Keratinocyte (primary cell): ENCODE results near the gene KLHL14. TPM values are rescaled to one million over a fixed set of nuclear protein-coding genes. Genes with fewer than 3 reads are reported as not detected.

Experiments
- DNase-seq: peaks from one replicate; pipeline ENCODE4 v3.0.0-alpha.2; 2011; ENCODE audit warnings: low read depth, missing footprints, low spot score
- FAIRE-seq: peaks from 2 replicates; lab custom pipeline; 2011; peaks lifted over from hg19 to GRCh38; lab: Jason Lieb, UNC
- H2AFZ ChIP-seq: 2 replicates; pipeline ENCODE4 v1.6.0; 2012; ENCODE audit warnings: low read length, control low read depth, inconsistent platforms; ENCODE audit not compliant: control insufficient read depth
- H3K27ac ChIP-seq: 2 replicates; pipeline ENCODE4 v1.5.1; 2011; ENCODE audit warnings: low read length; ENCODE audit not compliant: control insufficient read depth, insufficient read depth
- H3K27me3 ChIP-seq: 3 replicates; pipeline ENCODE4 v1.6.0; 2011; ENCODE audit warnings: low read length; ENCODE audit not compliant: control insufficient read depth, insufficient read depth; ENCODE audit errors: extremely low read depth
- H3K36me3 ChIP-seq, 2 experiments: 2 replicates in 1 of 2; 3 replicates in 1 of 2; pipeline ENCODE4 v1.5.1; 2011; ENCODE audit warnings: low read length in 2 of 2, mild to moderate bottlenecking in 1 of 2; ENCODE audit not compliant: control insufficient read depth in 2 of 2, insufficient read depth in 2 of 2; ENCODE audit errors: extremely low read depth in 1 of 2
- H3K4me1 ChIP-seq: 3 replicates; pipeline ENCODE4 v1.5.1; 2011; ENCODE audit warnings: low read length; ENCODE audit not compliant: control insufficient read depth, insufficient read depth; ENCODE audit errors: extremely low read depth
- H3K4me2 ChIP-seq: 3 replicates; pipeline ENCODE4 v1.6.0; 2011; ENCODE audit warnings: low read depth, low read length; ENCODE audit not compliant: control insufficient read depth, insufficient read depth; ENCODE audit errors: extremely low read depth
- H3K4me3 ChIP-seq, 3 experiments: fragments of 200-600 bp in 1 of 3; sonication (generic) in 1 of 3; 2 replicates in 2 of 3; 3 replicates in 1 of 3; pipeline ENCODE4 v1.5.1; 2011 to 2016; ENCODE audit warnings: low read length in 3 of 3, mild to moderate bottlenecking in 3 of 3, control low read depth in 2 of 3, inconsistent platforms in 1 of 3, low read depth in 1 of 3, mixed read lengths in 1 of 3, mixed run types in 1 of 3, moderate library complexity in 1 of 3; ENCODE audit not compliant: control insufficient read depth in 2 of 3, insufficient read depth in 2 of 3; ENCODE audit errors: extremely low read depth in 1 of 3
- H3K79me2 ChIP-seq: 2 replicates; pipeline ENCODE4 v1.6.0; 2012; ENCODE audit warnings: low read length; ENCODE audit not compliant: control insufficient read depth, insufficient read depth
- H3K9ac ChIP-seq: 3 replicates; pipeline ENCODE4 v1.6.0; 2011; ENCODE audit warnings: low read length; ENCODE audit not compliant: control insufficient read depth, insufficient read depth; ENCODE audit errors: extremely low read depth
- H3K9me1 ChIP-seq: 3 replicates; pipeline ENCODE4 v1.6.0; 2011; ENCODE audit warnings: low read length; ENCODE audit not compliant: control insufficient read depth, insufficient read depth; ENCODE audit errors: extremely low read depth
- H3K9me3 ChIP-seq: 2 replicates; pipeline ENCODE4 v1.5.1; 2012; ENCODE audit warnings: low read depth, low read length; ENCODE audit not compliant: control insufficient read depth
- H4K20me1 ChIP-seq: 3 replicates; pipeline ENCODE4 v1.6.0; 2011; ENCODE audit warnings: low read length; ENCODE audit not compliant: control insufficient read depth, insufficient read depth; ENCODE audit errors: extremely low read depth
- EZH2 ChIP-seq: IDR thresholded peaks from one replicate; pipeline ENCODE4 v1.6.1; 2012; ENCODE audit warnings: inconsistent platforms, mild to moderate bottlenecking, low read length, moderate library complexity
- dilution Hi-C: fragments of 300-500 bp; cut with MboI; formaldehyde crosslinking; loops from one replicate; pipeline ENCODE4 v1.7.0; 2020; ENCODE audit warnings: low sequenced_read_pairs; ENCODE audit not compliant: extremely low pct_ligation_motif_present
- polyA plus RNA-seq, 5 experiments: library from polyadenylated mRNA; depleted of rRNA in 3 of 5; stranded (reverse) in 3 of 5; stranded (forward) in 1 of 5; unstranded in 1 of 5; fragments of >200 nt; gene quantifications; 1 replicate in 1 of 5; 2 replicates in 3 of 5; 3 replicates in 1 of 5; pipeline versions ENCODE4 v1.2.1 to v1.2.3, GENCODE V29; 2011 to 2012; ENCODE audit warnings: missing spikeins in 2 of 5, low read depth in 1 of 5, low replicate concordance in 1 of 5
- small RNA-seq, 3 experiments: library from RNA; depleted of rRNA; stranded (forward); fragments of <200 nt; gene quantifications; one replicate each; pipeline ENCODE3, GENCODE V24; 2012; ENCODE audit warnings: low read depth in 3 of 3, low replicate concordance in 1 of 3; ENCODE audit not compliant: insufficient read length in 3 of 3
- TF ChIP-seq, protein P1 (sequence below), 3 experiments: IDR thresholded peaks in 1 of 3; conservative IDR thresholded peaks in 1 of 3; optimal IDR thresholded peaks in 1 of 3; 2 replicates in 2 of 3; 3 replicates in 1 of 3; pipeline versions ENCODE3 to v1.5.1; 2011; ENCODE audit warnings: low read length in 3 of 3, mild to moderate bottlenecking in 3 of 3, moderate library complexity in 2 of 3, control low read depth in 1 of 3, inconsistent platforms in 1 of 3; ENCODE audit not compliant: insufficient read depth in 2 of 3; ENCODE audit errors: extremely low read depth in 1 of 3

Gene KLHL14
- polyA plus RNA-seq, 1 donor (not counting 4 experiments of a cell fraction or from before 2014, with no cell fraction given), result not detected

- H3K27ac ChIP-seq, result no peak overlapping the region
- H3K4me3 ChIP-seq, result no peak overlapping the region
- no peak overlapping the region for H3K4me2 ChIP-seq
- no peaks in the 10 kb centered on the region for H3K79me2 ChIP-seq
- no peak overlapping the region for H3K9ac ChIP-seq
- no peaks in the 10 kb centered on the region for H3K36me3 ChIP-seq
- TF ChIP-seq EZH2, result no peak
- TF ChIP-seq, protein P1, sequence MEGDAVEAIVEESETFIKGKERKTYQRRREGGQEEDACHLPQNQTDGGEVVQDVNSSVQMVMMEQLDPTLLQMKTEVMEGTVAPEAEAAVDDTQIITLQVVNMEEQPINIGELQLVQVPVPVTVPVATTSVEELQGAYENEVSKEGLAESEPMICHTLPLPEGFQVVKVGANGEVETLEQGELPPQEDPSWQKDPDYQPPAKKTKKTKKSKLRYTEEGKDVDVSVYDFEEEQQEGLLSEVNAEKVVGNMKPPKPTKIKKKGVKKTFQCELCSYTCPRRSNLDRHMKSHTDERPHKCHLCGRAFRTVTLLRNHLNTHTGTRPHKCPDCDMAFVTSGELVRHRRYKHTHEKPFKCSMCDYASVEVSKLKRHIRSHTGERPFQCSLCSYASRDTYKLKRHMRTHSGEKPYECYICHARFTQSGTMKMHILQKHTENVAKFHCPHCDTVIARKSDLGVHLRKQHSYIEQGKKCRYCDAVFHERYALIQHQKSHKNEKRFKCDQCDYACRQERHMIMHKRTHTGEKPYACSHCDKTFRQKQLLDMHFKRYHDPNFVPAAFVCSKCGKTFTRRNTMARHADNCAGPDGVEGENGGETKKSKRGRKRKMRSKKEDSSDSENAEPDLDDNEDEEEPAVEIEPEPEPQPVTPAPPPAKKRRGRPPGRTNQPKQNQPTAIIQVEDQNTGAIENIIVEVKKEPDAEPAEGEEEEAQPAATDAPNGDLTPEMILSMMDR (optimal IDR thresholded peaks at IDR 0.05 in 1 of 3, IDR thresholded peaks at IDR 0.05 in 1 of 3, conservative IDR thresholded peaks at IDR 0.05 in 1 of 3; ENCODE audit: extremely low read depth in 1 of 3, insufficient read depth in 2 of 3, low read length in 3 of 3), result no peak
- H3K27me3 ChIP-seq, result no peaks in the 10 kb centered on the region
- H4K20me1 ChIP-seq, result no peaks in the 10 kb centered on the region
- H3K4me1 ChIP-seq, result no peaks in the 10 kb centered on the region
- H3K9me1 ChIP-seq, result no peaks in the 10 kb centered on the region
- FAIRE-seq (no peak), DNase-seq (no peak)
- H2AFZ ChIP-seq, result no peak overlapping the region
- dilution Hi-C loops, result no loop called here
- H3K9me3 ChIP-seq, result no peaks in the 10 kb centered on the region
Measured at GRCh38 chr18:32624182-32624723, 148.6 kb downstream of the KLHL14 start.

- TF ChIP-seq, protein P1 (optimal IDR thresholded peaks at IDR 0.05 in 1 of 3, IDR thresholded peaks at IDR 0.05 in 1 of 3, conservative IDR thresholded peaks at IDR 0.05 in 1 of 3; ENCODE audit: extremely low read depth in 1 of 3, insufficient read depth in 2 of 3, low read length in 3 of 3), result no peak
- no peak for TF ChIP-seq EZH2
- dilution Hi-C loops, result no loop called here
- Histone ChIP-seq H3K4me3 (no peak overlapping the region), H3K79me2 (no peaks in the 10 kb centered on the region), H2AFZ (no peak overlapping the region), H3K9me3 (no peaks in the 10 kb centered on the region), H3K27ac (no peak overlapping the region), H3K9ac (no peak overlapping the region), H3K9me1 (no peaks in the 10 kb centered on the region), H3K4me2 (no peak overlapping the region), H4K20me1 (no peaks in the 10 kb centered on the region), H3K4me1 (no peaks in the 10 kb centered on the region), H3K36me3 (no peaks in the 10 kb centered on the region), H3K27me3 (no peaks in the 10 kb centered on the region)
- FAIRE-seq (no peak), DNase-seq (no peak)
Measured at GRCh38 chr18:32623563-32623962, 149.3 kb downstream of the KLHL14 start.

Small RNA genes lying within 50 kb of the gene (small RNA-seq; reads per million reads assigned to genes)
- gene AC012123.2, result 0 reads per million in 3 experiments
